ENCODE measurements around the gene NSD1. TPM values are rescaled to one million over a fixed set of nuclear protein-coding genes. Genes with fewer than 3 reads are reported as not detected.
"Not testable (repeated sequence)": the region's sequence is repeated elsewhere in the genome, so short reads cannot be mapped to it uniquely, and the experiment has no call there.

NSD1 gene
- polyA plus RNA-seq, 4 donors: 52.7 to 64.9 (median 57.5) TPM

- no peak for DNase-seq (ENCODE audit: low read depth in 4 of 4, low spot score in 2 of 4)
These were observed 9.0 kb upstream of the NSD1 start for GRCh38 chr5:177124486-177124991.

- no peak for DNase-seq (ENCODE audit: low read depth in 4 of 4, low spot score in 2 of 4)
These were observed 6.8 kb upstream of the NSD1 start for GRCh38 chr5:177126771-177127170.

- DNase-seq (ENCODE audit: low read depth in 4 of 4, low spot score in 2 of 4): no peak
These were observed 5.0 kb upstream of the NSD1 start for GRCh38 chr5:177128551-177128981.

- no peak for DNase-seq (ENCODE audit: low read depth in 4 of 4, low spot score in 2 of 4)
These were observed 3.2 kb upstream of the NSD1 start for GRCh38 chr5:177130211-177131018.

- DNase-seq (ENCODE audit: low read depth in 4 of 4, low spot score in 2 of 4): no peak
These were observed 2.6 kb upstream of the NSD1 start for GRCh38 chr5:177131019-177131320.

GRCh38 chr5:177131352-177132135 lies 2.0 kb upstream of the NSD1 start:
- DNase-seq (ENCODE audit: low read depth in 4 of 4, low spot score in 2 of 4): no peak

GRCh38 chr5:177132136-177133095 lies 1.2 kb upstream of the NSD1 start:
- peak in 3 of 4 donors; percentile 46 to 60 (median 50) for DNase-seq (ENCODE audit: low read depth in 4 of 4, low spot score in 2 of 4)

- DNase-seq (ENCODE audit: low read depth in 4 of 4, low spot score in 2 of 4): peak in 3 of 4 donors; percentile 41 to 58 (median 53)
These were observed 502 bp downstream of the NSD1 start for GRCh38 chr5:177133853-177134696.

- DNase-seq (ENCODE audit: low read depth in 4 of 4, low spot score in 2 of 4): peak in 1 of 4 donors; percentile 21
These were observed 1.2 kb downstream of the NSD1 start for GRCh38 chr5:177134697-177135225.

GRCh38 chr5:177140312-177140711 lies 6.7 kb downstream of the NSD1 start:
- no peak for DNase-seq (ENCODE audit: low read depth in 4 of 4, low spot score in 2 of 4)

GRCh38 chr5:177141496-177141895 lies 7.9 kb downstream of the NSD1 start:
- DNase-seq (ENCODE audit: low read depth in 4 of 4, low spot score in 2 of 4): no peak

GRCh38 chr5:177142098-177142611 lies 8.6 kb downstream of the NSD1 start:
- no peak for DNase-seq (ENCODE audit: low read depth in 4 of 4, low spot score in 2 of 4)

- no peak for DNase-seq (ENCODE audit: low read depth in 4 of 4, low spot score in 2 of 4)
These were observed 9.2 kb downstream of the NSD1 start for GRCh38 chr5:177142778-177143177.

- no peak for DNase-seq (ENCODE audit: low read depth in 4 of 4, low spot score in 2 of 4)
These were observed 13.5 kb downstream of the NSD1 start for GRCh38 chr5:177146891-177147638.

- not testable (repeated sequence) for DNase-seq (ENCODE audit: low read depth in 4 of 4, low spot score in 2 of 4)
These were observed 16.5 kb downstream of the NSD1 start for GRCh38 chr5:177150061-177150460.

- DNase-seq (ENCODE audit: low read depth in 4 of 4, low spot score in 2 of 4): no peak
These were observed 20.6 kb downstream of the NSD1 start for GRCh38 chr5:177154003-177154643.

- no peak for DNase-seq (ENCODE audit: low read depth in 4 of 4, low spot score in 2 of 4)
These were observed 28.8 kb downstream of the NSD1 start for GRCh38 chr5:177162379-177162778.

GRCh38 chr5:177163500-177163899 lies 29.9 kb downstream of the NSD1 start:
- no peak for DNase-seq (ENCODE audit: low read depth in 4 of 4, low spot score in 2 of 4)

All from left renal cortex interstitium (tissue), 4 donors.